Medulla oblongata (tissue), 1 donor: ENCODE results near the gene INO80C.

Experiments used
- DNase-seq: peaks from one replicate; pipeline ENCODE4 v3.0.0-alpha.2; 2015; ENCODE audit errors: extremely low spot score

INO80C gene

GRCh38 chr18:35497370-35498197, at the start of gene INO80C:
Gene INO80C, minus strand, starts transcription at chr18:35497960. Its CDS starts 86 bp downstream, at chr18:35497874.
- DNase-seq = peak; percentile 92

- DNase-seq = no peak
Measured at GRCh38 chr18:35547008-35547605, 49.3 kb upstream of the INO80C start.

GRCh38 chr18:35542356-35542755, 44.6 kb upstream of the INO80C start:
- DNase-seq = no peak

GRCh38 chr18:35535297-35535696, 37.5 kb upstream of the INO80C start:
- DNase-seq = no peak

- no peak for DNase-seq
Measured at GRCh38 chr18:35533916-35534405, 36.2 kb upstream of the INO80C start.

GRCh38 chr18:35528749-35529274, 31.1 kb upstream of the INO80C start:
- DNase-seq = no peak

- peak; percentile 24 for DNase-seq
Measured at GRCh38 chr18:35526495-35527059, 28.8 kb upstream of the INO80C start.

- peak; percentile 15 for DNase-seq
Measured at GRCh38 chr18:35525795-35526494, 28.2 kb upstream of the INO80C start.

- DNase-seq = peak; percentile 70
Measured at GRCh38 chr18:35524226-35524625, 26.5 kb upstream of the INO80C start.

GRCh38 chr18:35522130-35522959, 24.6 kb upstream of the INO80C start:
- no peak for DNase-seq

GRCh38 chr18:35521133-35521532, 23.4 kb upstream of the INO80C start:
- DNase-seq = no peak

GRCh38 chr18:35519148-35519899, 21.6 kb upstream of the INO80C start:
- no peak for DNase-seq

GRCh38 chr18:35517715-35518114, 20.0 kb upstream of the INO80C start:
- DNase-seq = no peak

GRCh38 chr18:35516789-35517188, 19.0 kb upstream of the INO80C start:
- DNase-seq = no peak

GRCh38 chr18:35516351-35516750, 18.6 kb upstream of the INO80C start:
- no peak for DNase-seq

- DNase-seq = no peak
Measured at GRCh38 chr18:35515460-35516130, 17.8 kb upstream of the INO80C start.

GRCh38 chr18:35514752-35515459, 17.1 kb upstream of the INO80C start:
- DNase-seq = no peak

- no peak for DNase-seq
Measured at GRCh38 chr18:35514283-35514682, 16.5 kb upstream of the INO80C start.
